Stimulated activated effector memory CD8-positive, alpha-beta T cell treated with anti-CD3 and anti-CD28 coated beads, Interleukin-12 subunit alpha, Interleukin-12 subunit beta, amount 100 ng/mL, for 72 hours (primary cell): ENCODE measurements around the gene SULF2.
A peak's percentile ranks its signal among the peaks of the same experiment; 100 is the strongest.
"Not testable (repeated sequence)": the region's sequence is repeated elsewhere in the genome, so short reads cannot be mapped to it uniquely, and the experiment has no call there.

Experiments
- ATAC-seq: fragments of 150-1000 bp; cut with Tn5 transposase; 2 replicates; pipeline ENCODE4 v1.10.0; 2021
- DNase-seq, 2 donors: peaks; one replicate each; pipeline ENCODE4 v3.0.0; 2021 to 2022; ENCODE audit warnings: low spot score in 2 of 2
- H3K27ac Mint-ChIP-seq: one replicate; pipeline ENCODE4 v1.8.0; 2022; ENCODE audit warnings: mild to moderate bottlenecking, mixed read lengths
- H3K36me3 Mint-ChIP-seq: one replicate; pipeline ENCODE4 v1.8.0; 2022; ENCODE audit warnings: mild to moderate bottlenecking, mixed read lengths
- H3K4me1 Mint-ChIP-seq: one replicate; pipeline ENCODE4 v1.8.0; 2022; ENCODE audit warnings: mixed read lengths
- H3K4me3 Mint-ChIP-seq: one replicate; pipeline ENCODE4 v1.8.0; 2022; ENCODE audit warnings: mild to moderate bottlenecking, mixed read lengths
- H3K9me3 Mint-ChIP-seq: one replicate; pipeline ENCODE4 v1.8.0; 2022; ENCODE audit warnings: mixed read lengths

The SULF2 gene

GRCh38 chr20:47814632-47815415, 29.5 kb upstream of the SULF2 start:
- Mint-ChIP-seq H3K9me3 (peaks cover 5% of the 10 kb centered on the region), H3K27ac (no peak overlapping the region), H3K36me3 (no peaks in the 10 kb centered on the region), H3K4me1 (no peaks in the 10 kb centered on the region), H3K4me3 (no peak overlapping the region)
- DNase-seq (no peak), ATAC-seq (no peak)

- Mint-ChIP-seq H3K4me1 (no peaks in the 10 kb centered on the region), H3K36me3 (no peaks in the 10 kb centered on the region), H3K9me3 (peaks cover 5% of the 10 kb centered on the region), H3K27ac (no peak overlapping the region), H3K4me3 (no peak overlapping the region)
- no peak for DNase-seq
- no peak for ATAC-seq
Observed at GRCh38 chr20:47810721-47811347, 25.6 kb upstream of the SULF2 start.

- ATAC-seq: no peak
- peaks cover 5% of the 10 kb centered on the region for H3K9me3 Mint-ChIP-seq
- no peak overlapping the region for H3K27ac Mint-ChIP-seq
- no peak overlapping the region for H3K4me3 Mint-ChIP-seq
- H3K36me3 Mint-ChIP-seq: no peaks in the 10 kb centered on the region
- no peaks in the 10 kb centered on the region for H3K4me1 Mint-ChIP-seq
- DNase-seq: no peak
Observed at GRCh38 chr20:47810116-47810677, 24.9 kb upstream of the SULF2 start.

- H3K4me1 Mint-ChIP-seq: no peaks in the 10 kb centered on the region
- no peak overlapping the region for H3K27ac Mint-ChIP-seq
- no peak for DNase-seq
- H3K4me3 Mint-ChIP-seq: no peak overlapping the region
- ATAC-seq: no peak
- no peaks in the 10 kb centered on the region for H3K36me3 Mint-ChIP-seq
- peaks cover 5% of the 10 kb centered on the region for H3K9me3 Mint-ChIP-seq
Observed at GRCh38 chr20:47809161-47809960, 24.1 kb upstream of the SULF2 start.

GRCh38 chr20:47805951-47806350, 20.7 kb upstream of the SULF2 start:
- no peak for ATAC-seq
- Mint-ChIP-seq H3K4me3 (no peak overlapping the region), H3K9me3 (no peaks in the 10 kb centered on the region), H3K4me1 (no peaks in the 10 kb centered on the region), H3K27ac (no peak overlapping the region), H3K36me3 (no peaks in the 10 kb centered on the region)
- no peak for DNase-seq

GRCh38 chr20:47804972-47805371, 19.7 kb upstream of the SULF2 start:
- not testable (repeated sequence) for H3K27ac Mint-ChIP-seq, H3K9me3 Mint-ChIP-seq, H3K4me3 Mint-ChIP-seq, H3K4me1 Mint-ChIP-seq, H3K36me3 Mint-ChIP-seq, ATAC-seq, DNase-seq

GRCh38 chr20:47804224-47804825, 19.0 kb upstream of the SULF2 start:
- DNase-seq, H3K4me3 Mint-ChIP-seq, H3K27ac Mint-ChIP-seq, H3K9me3 Mint-ChIP-seq, ATAC-seq, H3K4me1 Mint-ChIP-seq, H3K36me3 Mint-ChIP-seq: not testable (repeated sequence)

- DNase-seq (no peak), ATAC-seq (no peak)
- no peak overlapping the region for H3K4me3 Mint-ChIP-seq
- no peaks in the 10 kb centered on the region for H3K9me3 Mint-ChIP-seq
- no peaks in the 10 kb centered on the region for H3K36me3 Mint-ChIP-seq
- no peaks in the 10 kb centered on the region for H3K4me1 Mint-ChIP-seq
- no peak overlapping the region for H3K27ac Mint-ChIP-seq
Observed at GRCh38 chr20:47802975-47803374, 17.7 kb upstream of the SULF2 start.

GRCh38 chr20:47802226-47802920, 17.1 kb upstream of the SULF2 start:
- no peak overlapping the region for H3K4me3 Mint-ChIP-seq
- no peak for DNase-seq
- H3K36me3 Mint-ChIP-seq: no peaks in the 10 kb centered on the region
- H3K4me1 Mint-ChIP-seq: no peaks in the 10 kb centered on the region
- no peaks in the 10 kb centered on the region for H3K9me3 Mint-ChIP-seq
- ATAC-seq: no peak
- H3K27ac Mint-ChIP-seq: no peak overlapping the region

- Mint-ChIP-seq H3K4me3 (no peak overlapping the region), H3K4me1 (no peaks in the 10 kb centered on the region), H3K9me3 (no peaks in the 10 kb centered on the region), H3K27ac (no peak overlapping the region), H3K36me3 (no peaks in the 10 kb centered on the region)
- ATAC-seq: no peak
- no peak for DNase-seq
Observed at GRCh38 chr20:47801759-47802158, 16.5 kb upstream of the SULF2 start.

GRCh38 chr20:47801079-47801478, 15.8 kb upstream of the SULF2 start:
- Mint-ChIP-seq H3K4me1 (no peaks in the 10 kb centered on the region), H3K36me3 (no peaks in the 10 kb centered on the region), H3K9me3 (no peaks in the 10 kb centered on the region), H3K27ac (no peak overlapping the region), H3K4me3 (no peak overlapping the region)
- ATAC-seq: peak; percentile 24
- no peak for DNase-seq

- Mint-ChIP-seq H3K4me3 (no peak overlapping the region), H3K9me3 (no peaks in the 10 kb centered on the region), H3K4me1 (no peaks in the 10 kb centered on the region), H3K36me3 (no peaks in the 10 kb centered on the region), H3K27ac (no peak overlapping the region)
- no peak for DNase-seq
- ATAC-seq: no peak
Observed at GRCh38 chr20:47800623-47801022, 15.3 kb upstream of the SULF2 start.

- DNase-seq (no peak), ATAC-seq (no peak)
- Mint-ChIP-seq H3K4me3 (no peak overlapping the region), H3K36me3 (no peaks in the 10 kb centered on the region), H3K27ac (no peak overlapping the region), H3K4me1 (no peaks in the 10 kb centered on the region), H3K9me3 (no peaks in the 10 kb centered on the region)
Observed at GRCh38 chr20:47799116-47799715, 13.9 kb upstream of the SULF2 start.

GRCh38 chr20:47796971-47797370, 11.7 kb upstream of the SULF2 start:
- Mint-ChIP-seq H3K4me3 (no peak overlapping the region), H3K36me3 (no peaks in the 10 kb centered on the region), H3K4me1 (no peaks in the 10 kb centered on the region), H3K27ac (no peak overlapping the region), H3K9me3 (no peaks in the 10 kb centered on the region)
- DNase-seq: no peak
- ATAC-seq: no peak
